Stimulated activated CD8-positive, alpha-beta memory T cell treated with anti-CD3 and anti-CD28 coated beads, Interleukin-12 subunit alpha, Interleukin-12 subunit beta, amount 100 ng/mL, for 24 hours (primary cell): Measurements from ENCODE around the gene ARRDC3.
"Not testable (repeated sequence)": the region's sequence is repeated elsewhere in the genome, so short reads cannot be mapped to it uniquely, and the experiment has no call there.

ENCODE experiments used
- DNase-seq: peaks from one replicate; pipeline ENCODE4 v3.0.0-alpha.2; 2020; ENCODE audit errors: extremely low read depth

The ARRDC3 gene

DNA sequence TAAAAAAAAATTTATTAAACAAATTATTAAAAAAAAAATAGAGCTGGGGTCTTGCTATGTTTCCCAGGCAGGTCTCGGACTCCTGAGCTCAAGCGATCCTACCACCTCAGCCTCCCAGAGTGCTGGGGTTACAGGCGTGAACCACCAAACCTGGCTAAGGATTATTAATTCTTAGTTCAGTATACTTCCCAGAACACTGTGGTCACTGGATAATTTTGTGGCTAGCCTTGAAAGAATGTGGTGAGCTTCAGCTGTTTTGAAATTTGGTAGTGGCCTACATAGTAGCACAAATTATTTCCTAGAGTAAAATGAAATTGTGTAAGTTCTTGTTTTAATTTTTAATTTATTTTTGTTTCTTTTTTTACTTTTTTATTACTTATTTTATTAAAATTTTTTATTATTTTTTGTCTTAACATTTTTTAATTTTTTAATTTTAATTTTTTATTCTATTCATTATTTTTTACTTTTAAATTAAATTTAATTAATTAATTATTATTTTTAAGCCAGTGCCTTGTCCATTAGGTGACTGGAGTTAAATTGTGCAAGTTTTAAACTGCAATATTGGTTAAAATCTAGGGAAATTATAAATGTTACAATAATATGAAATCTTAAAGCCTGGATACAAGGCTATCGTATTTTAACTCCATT lies 23.0 kb downstream of the ARRDC3 start:
- no peak for DNase-seq

- DNase-seq: no peak
These were observed 25.3 kb downstream of the ARRDC3 start for GRCh38 chr5:91357806-91358205.

DNA sequence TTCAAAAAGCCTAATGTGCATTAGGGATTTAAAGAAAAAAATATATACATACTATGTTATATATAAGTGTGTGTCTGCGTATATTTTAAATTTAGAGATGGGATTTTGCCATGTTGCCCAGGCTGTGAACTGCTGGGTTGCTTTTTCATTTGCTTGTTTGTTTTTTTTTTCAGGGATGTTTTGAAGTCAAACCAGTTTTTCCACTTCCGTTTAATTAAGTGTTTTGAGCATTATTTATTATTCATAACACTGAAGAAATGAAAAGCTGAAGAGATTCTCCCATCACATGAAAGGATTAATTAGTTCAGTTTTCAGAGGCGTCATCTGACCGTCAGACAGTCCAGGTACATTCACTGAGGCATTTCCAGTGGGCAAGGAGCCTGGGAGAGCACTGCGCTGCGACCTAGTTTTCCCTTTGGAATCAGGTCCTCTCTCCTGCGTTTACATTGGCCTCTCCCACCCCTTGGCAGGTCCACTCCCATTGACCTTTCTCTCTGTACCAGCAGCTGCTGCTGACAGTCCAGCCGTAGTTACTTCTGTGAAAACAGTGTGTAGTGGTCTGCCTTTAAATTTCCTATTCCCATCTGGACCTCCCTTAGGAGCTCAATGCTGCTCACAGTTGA lies 26.0 kb downstream of the ARRDC3 start:
- DNase-seq: no peak

- DNase-seq: not testable (repeated sequence)
These were observed 28.2 kb downstream of the ARRDC3 start for GRCh38 chr5:91354867-91355266.

- DNase-seq: no peak
These were observed 30.1 kb downstream of the ARRDC3 start for GRCh38 chr5:91352831-91353695.

GRCh38 chr5:91345461-91345860 lies 37.7 kb downstream of the ARRDC3 start:
- DNase-seq: no peak

DNA sequence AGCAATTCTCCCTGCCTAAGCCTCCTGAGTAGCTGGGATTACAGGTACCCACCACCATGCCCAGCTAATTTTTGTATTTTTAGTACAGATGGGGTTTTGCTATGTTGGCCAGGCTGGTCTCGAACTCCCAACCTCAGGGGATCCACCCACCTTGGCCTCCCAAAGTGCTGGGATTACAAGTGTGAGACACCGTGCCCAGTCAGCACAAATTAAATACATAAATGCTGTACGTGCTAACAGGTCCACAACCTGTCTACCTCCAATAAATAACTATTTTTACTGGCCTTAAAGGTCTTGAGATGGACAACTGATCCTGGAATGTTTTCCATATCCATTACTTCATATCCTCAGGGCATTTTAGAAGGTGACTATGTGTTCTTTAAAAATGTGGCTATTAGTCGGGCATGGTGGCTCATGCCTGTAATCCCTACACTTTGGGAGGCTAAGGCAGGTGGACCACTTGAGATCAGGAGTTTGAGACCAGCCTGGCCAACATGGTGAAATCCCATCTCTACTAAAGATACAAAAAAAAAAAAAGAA lies 38.4 kb downstream of the ARRDC3 start:
- not testable (repeated sequence) for DNase-seq

DNA sequence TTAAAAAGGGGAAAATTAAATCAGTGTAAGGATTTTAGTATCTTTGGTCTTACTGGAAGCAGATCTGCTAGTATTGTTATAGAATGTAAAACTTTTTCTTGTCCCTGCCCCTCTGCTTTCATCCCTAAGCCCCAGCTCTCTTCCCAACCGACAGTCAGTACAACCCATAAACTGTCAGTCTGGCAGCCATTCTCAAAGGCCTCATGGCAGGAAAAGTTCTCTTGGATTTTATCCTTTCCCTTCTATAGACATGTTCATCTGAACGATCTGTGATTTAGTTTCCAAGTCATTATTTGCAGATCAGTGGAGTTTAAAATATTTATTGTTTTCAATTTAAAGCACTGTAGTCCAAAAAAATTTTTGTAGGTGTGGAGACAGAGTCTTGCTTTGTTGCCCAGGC lies 39.2 kb downstream of the ARRDC3 start:
- no peak for DNase-seq

DNA sequence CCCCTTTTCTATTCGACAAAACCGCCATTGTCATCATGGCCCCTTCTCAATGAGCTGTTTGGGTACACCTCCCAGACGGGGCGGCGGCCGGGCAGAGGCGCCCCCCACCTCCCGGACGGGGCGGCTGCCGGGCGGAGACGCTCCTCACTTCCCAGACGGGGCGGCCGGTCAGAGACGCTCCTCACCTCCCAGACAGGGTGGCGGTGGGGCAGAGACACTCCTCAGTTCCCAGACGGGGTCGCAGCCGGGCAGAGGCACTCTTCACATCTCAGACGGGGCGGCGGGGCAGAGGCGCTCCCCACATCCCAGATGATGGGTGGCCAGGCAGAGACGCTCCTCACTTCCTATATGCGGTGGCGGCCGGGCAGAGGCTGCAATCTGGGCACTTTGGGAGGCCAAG lies 40.2 kb downstream of the ARRDC3 start:
- not testable (repeated sequence) for DNase-seq

DNA sequence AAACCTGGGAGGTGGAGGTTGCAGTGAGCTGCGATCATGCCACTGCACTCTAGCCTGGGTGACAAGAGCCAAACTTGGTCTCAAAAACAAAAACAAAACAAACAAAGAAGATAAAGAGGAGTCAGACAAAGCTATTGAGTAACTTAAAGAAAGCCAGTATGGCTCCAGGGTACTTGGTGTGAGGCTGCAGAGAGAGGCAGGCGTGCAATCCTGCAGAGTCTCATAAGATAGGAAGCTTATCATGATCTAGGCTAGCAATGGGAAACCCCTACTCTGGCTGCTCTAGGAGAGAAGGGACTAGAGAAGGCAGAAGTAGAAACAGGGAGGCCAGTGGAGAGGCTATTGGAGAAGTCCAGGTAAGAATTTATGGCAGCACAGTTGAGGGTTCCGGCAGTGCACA lies 42.0 kb downstream of the ARRDC3 start:
- no peak for DNase-seq

- no peak for DNase-seq
These were observed 42.6 kb downstream of the ARRDC3 start for GRCh38 chr5:91340532-91340931.

DNA sequence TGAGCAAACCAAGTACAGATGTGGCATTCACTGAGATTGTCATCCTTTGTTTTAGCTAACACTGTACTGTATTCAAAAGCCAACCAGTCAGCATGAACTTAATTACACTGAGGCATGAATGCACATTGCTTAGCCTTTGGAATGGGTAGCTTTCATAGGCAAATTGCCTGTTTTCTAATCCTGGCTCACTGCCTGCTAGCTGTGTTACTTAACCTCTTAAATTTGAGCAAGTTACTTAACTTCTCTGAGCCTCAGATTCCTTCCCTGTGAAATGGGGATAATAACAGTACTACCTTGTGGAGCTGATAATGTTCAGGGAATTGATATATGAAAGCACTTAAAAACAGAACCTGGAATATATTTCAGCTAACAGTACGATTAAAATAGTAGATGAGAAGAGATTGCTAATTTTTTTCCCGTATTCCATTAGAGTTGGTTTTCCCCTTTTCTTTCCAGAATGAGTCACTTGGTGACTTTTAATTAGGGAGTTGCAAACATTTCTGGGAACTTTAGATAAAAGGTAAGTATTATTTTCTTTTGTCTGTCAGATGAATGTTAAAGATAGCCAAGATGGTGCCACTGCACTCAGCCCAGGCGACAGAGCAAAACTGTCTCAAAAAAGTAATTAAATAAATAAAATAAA lies 43.9 kb downstream of the ARRDC3 start:
- no peak for DNase-seq

GRCh38 chr5:91332267-91333045 lies 50.7 kb downstream of the ARRDC3 start:
- DNase-seq: no peak

- DNase-seq: no peak
These were observed 51.4 kb downstream of the ARRDC3 start for GRCh38 chr5:91331705-91332104.

DNA sequence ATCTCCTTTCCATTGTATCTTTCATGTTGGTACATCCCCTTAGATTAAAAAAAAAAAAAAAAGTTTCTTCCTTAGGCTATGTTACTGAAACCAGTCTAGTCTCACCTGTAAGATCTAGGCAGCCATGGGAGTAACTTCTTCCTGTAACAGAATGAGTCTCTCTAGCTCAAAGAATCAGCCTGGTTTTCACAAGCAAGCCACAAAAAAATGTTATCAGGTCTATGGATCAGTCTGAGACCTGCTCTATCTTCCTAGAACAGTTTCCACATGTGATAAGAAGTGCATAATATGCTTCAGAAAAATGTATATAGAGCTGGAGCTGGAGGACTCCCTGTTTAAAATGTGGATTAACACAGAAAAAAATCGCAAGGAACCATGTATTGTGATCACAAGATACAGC lies 53.8 kb downstream of the ARRDC3 start:
- no peak for DNase-seq

GRCh38 chr5:91328743-91329142 lies 54.4 kb downstream of the ARRDC3 start:
- no peak for DNase-seq

DNA sequence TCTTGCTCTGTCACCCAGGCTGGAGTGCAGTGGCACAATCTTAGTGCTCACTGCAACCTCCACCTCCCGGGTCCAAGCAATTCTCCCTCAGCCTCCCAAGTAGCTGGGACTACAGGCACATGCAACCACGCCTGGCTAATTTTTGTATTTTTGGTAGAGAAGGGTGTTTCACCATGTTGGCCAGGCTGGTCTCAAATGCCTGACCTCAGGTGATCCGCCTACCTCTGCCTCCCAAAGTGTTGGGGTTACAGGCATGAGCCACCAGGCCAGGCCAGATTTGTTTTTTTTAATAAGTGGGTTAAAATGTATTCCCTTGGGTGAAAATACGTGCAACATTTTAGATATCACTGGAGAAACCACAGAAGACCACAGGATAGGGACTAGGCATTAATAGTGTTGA lies 60.1 kb downstream of the ARRDC3 start:
- DNase-seq: not testable (repeated sequence)

GRCh38 chr5:91319667-91320066 lies 63.5 kb downstream of the ARRDC3 start:
- DNase-seq: no peak

DNA sequence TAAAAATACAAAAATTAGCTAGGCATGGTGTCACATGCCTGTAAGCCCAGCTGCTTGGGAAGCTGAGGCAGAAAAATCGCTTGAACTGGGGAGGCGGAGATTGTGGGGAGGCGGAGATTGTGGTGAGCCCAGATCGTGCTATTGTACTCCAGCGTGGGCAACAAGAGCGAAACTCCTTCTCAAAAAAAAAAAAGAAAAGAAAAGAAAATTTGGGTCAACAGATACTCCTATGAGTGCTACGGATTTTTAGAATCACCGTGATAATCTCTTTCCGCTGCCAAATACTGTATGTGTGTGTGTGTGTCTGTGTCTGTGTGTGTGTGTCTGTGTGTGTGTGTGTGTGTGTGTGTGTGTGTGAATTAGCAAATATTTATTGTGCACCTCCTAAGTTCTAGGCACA lies 64.4 kb downstream of the ARRDC3 start:
- no peak for DNase-seq
